GM19193 (cell line): ENCODE data around the gene ZRANB3.

ENCODE experiments used
- POLR2A ChIP-seq: IDR thresholded peaks from 4 replicates; pipeline ENCODE4 v1.6.1; 2011; ENCODE audit not compliant: insufficient read depth, insufficient read length; ENCODE audit errors: extremely low read depth

Gene ZRANB3

GRCh38 chr2:135378591-135378990 lies 152.4 kb downstream of the ZRANB3 start:
- no peak for TF ChIP-seq POLR2A

GRCh38 chr2:135373702-135374101 lies 157.3 kb downstream of the ZRANB3 start:
- no peak for TF ChIP-seq POLR2A

- TF ChIP-seq POLR2A = no peak
Measured at GRCh38 chr2:135349941-135350340, 181.1 kb downstream of the ZRANB3 start.

GRCh38 chr2:135337071-135337470 lies 193.9 kb downstream of the ZRANB3 start:
- TF ChIP-seq POLR2A = no peak

- no peak for TF ChIP-seq POLR2A
Measured at GRCh38 chr2:135335256-135335655, 195.8 kb downstream of the ZRANB3 start.

GRCh38 chr2:135327146-135327545 lies 203.9 kb downstream of the ZRANB3 start:
- TF ChIP-seq POLR2A = no peak

- TF ChIP-seq POLR2A = no peak
Measured at GRCh38 chr2:135320465-135321355, 210.3 kb downstream of the ZRANB3 start.

GRCh38 chr2:135318808-135319207 lies 212.2 kb downstream of the ZRANB3 start:
- no peak for TF ChIP-seq POLR2A

GRCh38 chr2:135317375-135317774 lies 213.6 kb downstream of the ZRANB3 start:
- no peak for TF ChIP-seq POLR2A

- TF ChIP-seq POLR2A = no peak
Measured at GRCh38 chr2:135311962-135312361, 219.1 kb downstream of the ZRANB3 start.

- no peak for TF ChIP-seq POLR2A
Measured at GRCh38 chr2:135311268-135311667, 219.8 kb downstream of the ZRANB3 start.

- no peak for TF ChIP-seq POLR2A
Measured at GRCh38 chr2:135304694-135305093, 226.3 kb downstream of the ZRANB3 start.

GRCh38 chr2:135299658-135300244 lies 231.3 kb downstream of the ZRANB3 start:
- no peak for TF ChIP-seq POLR2A

GRCh38 chr2:135299165-135299564 lies 231.9 kb downstream of the ZRANB3 start:
- no peak for TF ChIP-seq POLR2A

GRCh38 chr2:135285391-135285790 lies 245.6 kb downstream of the ZRANB3 start:
- TF ChIP-seq POLR2A = no peak

- no peak for TF ChIP-seq POLR2A
Measured at GRCh38 chr2:135281379-135281778, 249.6 kb downstream of the ZRANB3 start.

- no peak for TF ChIP-seq POLR2A
Measured at GRCh38 chr2:135279209-135279608, 251.8 kb downstream of the ZRANB3 start.

GRCh38 chr2:135276525-135276924 lies 254.5 kb downstream of the ZRANB3 start:
- no peak for TF ChIP-seq POLR2A
